GM12872 (cell line): ENCODE data around the gene FAM181A.
A peak's percentile ranks its signal among the peaks of the same experiment; 100 is the strongest.

ENCODE experiments used
- CTCF ChIP-seq: IDR thresholded peaks from 3 replicates; pipeline ENCODE4 v1.5.1; 2011; ENCODE audit warnings: low read depth, mild to moderate bottlenecking, low read length, moderate library complexity; ENCODE audit not compliant: insufficient read depth

Gene FAM181A

DNA sequence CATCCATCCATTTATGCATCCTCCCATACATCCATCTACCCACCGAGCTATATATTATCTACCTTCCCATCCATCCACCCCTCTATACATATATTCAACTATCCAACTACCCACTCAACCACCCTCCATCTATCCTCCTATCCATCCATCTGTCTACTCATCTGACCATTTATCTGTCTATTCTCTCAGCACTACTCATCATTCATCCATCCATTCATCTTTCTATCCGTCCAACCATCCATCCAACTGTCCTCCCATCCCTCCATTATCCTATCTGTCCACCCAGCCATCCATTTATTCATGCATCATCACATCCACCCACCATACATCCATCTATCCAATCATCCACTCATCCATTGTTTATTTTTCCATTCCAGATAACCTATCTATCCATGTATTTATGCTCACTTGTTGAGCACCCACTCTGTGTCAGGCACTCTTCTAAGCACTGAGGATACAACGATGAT is 37.7 kb downstream of the FAM181A start:
- no peak for TF ChIP-seq CTCF

DNA sequence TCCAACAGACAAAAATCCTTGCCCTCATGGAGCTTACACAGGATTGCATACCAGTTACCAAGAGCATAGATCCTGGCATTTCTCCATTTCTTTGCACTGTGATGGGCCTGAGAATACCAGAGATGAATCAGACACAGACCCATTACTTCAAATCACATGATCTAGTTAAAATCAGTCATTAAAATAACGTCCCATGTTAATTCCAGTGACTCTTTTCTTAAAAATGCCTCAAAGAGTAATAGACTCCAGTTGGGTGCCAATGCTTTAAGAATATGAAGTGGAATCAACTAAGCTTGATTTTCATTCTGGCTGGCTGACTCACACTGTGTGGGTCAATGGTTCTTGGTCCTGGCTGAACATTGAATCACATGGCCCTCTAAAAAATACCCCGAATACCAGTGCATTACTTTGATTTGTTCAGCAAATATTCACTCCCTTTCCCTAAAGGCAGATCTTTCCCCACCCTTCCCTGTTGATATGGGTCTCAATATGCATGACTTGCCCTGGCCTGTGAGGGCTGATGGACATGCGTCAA is 38.2 kb downstream of the FAM181A start:
- no peak for TF ChIP-seq CTCF

DNA sequence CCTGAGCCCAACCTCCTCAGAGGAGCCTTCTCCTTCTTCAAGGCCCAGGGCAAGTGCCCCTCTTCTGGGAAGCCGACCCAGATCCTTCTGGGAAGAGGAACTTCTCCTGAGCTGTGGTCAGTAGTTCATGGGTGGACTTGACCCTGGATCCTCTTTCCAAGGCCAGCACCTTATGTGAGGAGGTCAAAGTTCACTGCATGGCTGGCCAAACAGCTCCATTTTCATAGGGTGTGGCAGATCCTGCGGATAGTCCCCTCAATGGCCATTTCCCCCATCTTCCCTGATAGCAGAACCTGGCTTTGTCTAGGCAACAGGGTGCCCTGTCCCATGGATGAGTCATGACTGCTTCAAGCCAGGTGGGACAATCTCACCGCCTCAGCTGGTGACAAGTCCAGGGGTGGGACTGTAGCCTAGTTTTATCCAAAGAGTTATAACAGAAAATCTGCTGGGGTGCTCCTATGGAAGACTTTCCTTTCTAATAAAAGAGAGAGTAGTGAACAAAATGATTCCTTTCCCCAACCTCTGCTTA is 38.9 kb downstream of the FAM181A start:
- no peak for TF ChIP-seq CTCF

DNA sequence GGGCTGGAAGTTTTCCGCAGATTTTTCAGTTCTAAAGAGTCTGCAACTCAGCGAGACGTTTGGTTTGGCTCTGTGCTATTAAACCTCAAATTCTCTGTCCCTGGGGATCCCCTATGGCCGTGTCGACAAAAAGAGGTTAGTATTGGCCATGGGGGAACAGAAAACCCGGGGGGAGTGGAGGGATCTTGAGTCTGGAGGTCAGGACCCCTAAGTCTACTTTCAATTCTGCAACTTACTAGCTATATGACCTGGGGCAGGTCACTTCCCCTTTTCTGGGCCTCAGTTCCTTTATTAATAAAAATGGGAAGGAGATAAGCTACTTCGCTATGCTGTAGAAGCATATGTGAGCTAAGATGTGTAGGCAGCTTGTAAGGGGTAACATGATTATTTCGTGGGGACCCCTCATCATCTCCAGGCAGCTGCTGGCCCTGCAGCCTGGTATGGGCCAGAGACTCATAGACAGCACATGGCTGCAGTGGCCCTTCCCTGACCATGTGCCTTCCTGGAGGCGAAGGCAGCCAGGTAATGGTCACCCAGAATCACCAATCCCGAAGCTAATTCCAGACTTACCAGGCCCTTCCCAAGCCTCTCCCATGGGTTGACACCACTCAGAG is 40.6 kb downstream of the FAM181A start:
- TF ChIP-seq CTCF = no peak

DNA sequence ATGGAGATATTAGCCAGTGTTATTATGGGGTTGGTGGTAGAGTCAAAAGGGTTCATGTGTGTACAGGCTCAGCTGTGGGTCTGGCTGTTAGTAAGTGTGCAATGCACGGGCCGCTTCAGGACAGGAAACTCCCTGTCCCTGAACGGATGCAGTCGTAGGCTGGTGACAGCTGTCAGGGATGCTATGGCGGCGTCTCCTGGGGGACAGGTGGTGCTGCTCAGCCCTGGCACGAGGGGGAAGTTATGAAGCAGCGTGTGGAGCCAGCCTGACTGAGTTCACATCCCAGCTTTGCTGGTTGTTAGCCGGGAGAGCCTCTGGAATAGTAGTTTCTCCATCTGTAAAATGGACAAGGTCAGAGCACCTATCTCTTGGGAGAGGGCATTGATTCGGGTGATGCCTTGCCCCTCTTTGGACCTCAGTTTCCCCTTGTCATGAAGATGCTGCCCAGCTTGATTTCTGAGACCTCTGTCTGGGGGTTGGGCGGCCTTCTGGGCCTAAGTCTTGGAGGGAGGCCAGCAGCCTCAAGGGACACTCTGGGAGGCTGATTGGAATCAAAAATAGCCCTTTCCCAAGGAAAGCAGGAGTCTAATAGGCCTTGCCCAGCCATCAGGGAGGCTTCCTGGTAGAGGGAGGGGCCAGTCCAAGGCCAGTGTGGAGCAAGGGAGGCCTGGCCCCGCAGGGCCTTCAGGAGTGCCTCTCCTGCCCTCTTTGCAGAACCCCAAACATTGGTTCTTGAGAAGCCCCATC is 42.1 kb downstream of the FAM181A start:
- TF ChIP-seq CTCF = no peak

- TF ChIP-seq CTCF = peak; percentile 62
Observed at GRCh38 chr14:93970585-93970964, 43.4 kb downstream of the FAM181A start.

GRCh38 chr14:93970965-93971634 is 44.0 kb downstream of the FAM181A start:
- TF ChIP-seq CTCF = no peak
